GM19025 (cell line): ENCODE results near the gene DAB1.

Source experiments
- ATAC-seq: cut with Tn5 transposase; IDR thresholded peaks from one replicate; pipeline ENCODE4 v1.9.1; 2021; ENCODE audit warnings: mild to moderate bottlenecking, low read depth, moderate library complexity; ENCODE audit not compliant: unreplicated experiment

The DAB1 gene

DNA sequence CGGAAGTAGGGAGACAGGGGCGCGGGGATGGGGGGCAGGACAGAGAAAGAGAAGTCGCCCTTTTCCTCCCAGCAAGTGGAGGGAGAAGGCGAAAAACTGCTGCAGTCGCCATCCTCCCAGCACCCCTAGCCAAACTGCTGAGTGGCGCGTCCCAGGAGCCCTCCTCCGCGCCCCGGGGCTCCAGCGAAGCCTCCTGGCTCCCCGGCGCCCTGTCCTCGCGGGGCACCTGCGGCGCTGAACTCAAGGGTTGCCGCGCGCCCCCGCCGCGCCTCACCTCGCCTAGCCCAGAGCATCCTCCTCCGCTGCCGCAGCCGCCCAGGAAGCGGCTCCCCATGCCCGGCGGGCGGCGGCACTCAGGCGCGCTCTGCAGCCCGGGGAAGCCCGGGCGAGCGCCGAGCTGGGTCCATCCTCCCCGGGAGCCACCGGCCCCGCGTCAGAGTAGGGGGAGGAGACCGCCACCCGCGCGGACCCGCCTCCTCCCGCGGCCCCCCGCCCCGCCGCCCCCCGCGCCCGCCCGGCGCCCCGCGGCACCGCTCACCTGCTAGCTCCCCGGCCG is at the start of gene DAB1:
DAB1 (minus strand) TSS at position 405 of the 556 bp plus-strand sequence. CDS start 133,030 bp downstream, outside the sequence.
- no peak for ATAC-seq

DNA sequence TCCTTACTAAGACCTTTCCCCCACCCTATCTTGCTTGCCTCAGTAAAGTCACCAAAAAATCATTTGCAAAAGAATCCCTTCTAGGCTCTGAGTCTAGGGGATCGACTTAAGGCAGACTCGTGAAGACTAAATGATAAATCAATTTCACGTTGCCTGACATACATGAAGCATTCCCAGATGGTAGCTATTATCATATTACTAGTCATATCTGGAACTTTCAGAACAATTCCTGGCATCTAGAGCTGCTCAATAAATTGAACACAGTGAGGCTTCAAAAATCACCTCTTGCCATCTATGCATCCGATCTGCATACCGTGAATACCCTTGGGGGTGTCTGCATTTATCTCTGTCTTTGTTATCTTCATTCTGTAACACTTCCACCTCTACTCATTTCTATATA is 49.6 kb upstream of the DAB1 start:
- ATAC-seq = no peak

DNA sequence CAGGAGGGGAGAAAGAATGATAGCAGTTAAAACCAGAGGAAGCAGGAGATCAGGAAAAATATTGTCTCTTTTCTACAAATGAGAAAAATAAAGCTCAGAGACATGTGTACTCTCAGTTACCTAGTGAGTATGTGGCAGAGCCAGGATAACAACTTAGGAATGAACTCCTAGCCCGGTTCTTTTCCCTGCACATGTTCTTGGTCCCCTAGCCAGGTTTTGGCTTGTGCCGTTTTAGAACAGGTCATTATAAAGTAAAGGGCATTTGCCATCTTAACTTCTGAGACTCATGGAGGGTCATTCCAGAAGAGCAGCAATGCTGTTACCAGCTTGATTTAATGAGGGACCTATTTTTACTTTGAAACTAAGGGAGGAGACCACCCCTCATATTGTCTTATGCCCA is 48.1 kb upstream of the DAB1 start:
- ATAC-seq = no peak

DNA sequence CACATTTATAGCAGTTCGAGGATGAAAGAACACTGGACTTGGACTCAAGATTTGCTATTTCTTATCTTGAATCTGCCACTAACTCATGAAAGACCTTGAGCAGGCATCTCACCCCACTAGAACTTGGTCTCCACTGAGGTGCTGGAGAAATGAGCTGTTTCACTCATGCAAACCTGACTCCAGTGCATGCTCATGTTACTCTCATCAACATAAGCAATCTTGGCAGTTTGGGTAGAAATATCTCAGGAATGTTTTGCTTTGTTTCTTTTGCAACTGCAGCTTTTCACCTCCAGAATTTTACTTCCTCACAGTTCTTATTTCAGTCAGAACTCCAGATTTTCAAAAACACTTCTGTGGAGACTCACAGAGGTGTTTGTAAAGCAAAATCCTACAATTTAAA is 46.2 kb upstream of the DAB1 start:
- no peak for ATAC-seq

DNA sequence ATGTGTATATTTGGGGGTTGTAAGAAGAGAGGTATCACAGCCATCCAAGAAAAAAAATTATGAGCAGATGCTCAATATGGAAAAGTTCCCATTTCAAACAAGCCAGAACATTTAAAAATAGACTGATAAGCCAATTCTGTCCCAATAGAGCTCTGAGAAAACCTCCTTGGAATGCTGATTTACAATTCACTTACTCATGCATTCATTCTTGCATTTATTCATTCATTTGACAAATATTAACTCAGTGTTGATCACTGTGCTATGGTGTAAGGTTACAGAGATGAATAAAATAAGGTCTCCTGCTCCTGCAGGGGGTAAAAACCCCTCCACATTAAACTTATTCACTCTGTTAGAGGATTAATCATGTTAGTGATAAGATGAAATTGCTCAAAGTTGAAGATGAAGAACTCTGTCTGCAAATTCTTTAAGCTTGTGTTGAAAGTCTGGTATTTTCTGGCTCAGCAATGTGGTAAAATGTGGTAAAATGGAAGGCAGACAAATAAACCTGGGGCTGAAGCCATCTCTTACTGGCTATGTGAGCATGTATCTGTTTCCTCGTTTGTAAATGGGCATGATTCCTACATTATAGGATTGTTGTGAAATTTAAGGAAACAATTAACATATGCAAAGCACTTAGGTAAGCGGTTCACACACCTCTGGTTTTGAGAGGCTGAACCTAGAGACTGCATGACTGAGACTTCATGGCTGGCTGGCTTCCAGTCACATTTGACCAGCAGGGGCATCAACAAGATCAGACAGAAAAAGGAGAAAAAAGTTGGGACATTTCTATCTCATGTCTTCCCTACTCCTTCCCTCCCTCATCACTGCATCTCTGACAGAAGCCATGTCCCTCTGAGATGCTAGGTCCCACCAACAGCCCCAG is 45.0 kb upstream of the DAB1 start:
- no peak for ATAC-seq

DNA sequence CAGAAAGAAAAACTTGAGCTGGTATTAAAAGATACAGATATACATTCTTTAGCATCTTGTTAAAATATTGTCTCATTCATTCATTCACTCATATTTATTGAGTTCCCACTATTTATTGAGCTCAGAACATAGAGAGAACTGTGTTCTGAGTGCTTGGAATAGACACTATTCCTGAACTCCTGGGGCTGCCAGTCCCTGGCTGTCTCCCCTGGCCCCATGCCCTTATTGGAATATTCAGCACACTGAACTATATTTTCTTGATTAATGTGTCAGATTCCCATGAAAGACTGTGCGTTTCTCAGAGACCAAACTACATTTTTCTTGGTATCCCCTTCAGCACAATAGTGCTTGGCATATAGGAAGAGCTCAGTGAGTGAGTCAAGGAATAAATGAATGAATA is 44.0 kb upstream of the DAB1 start:
- ATAC-seq = no peak

DNA sequence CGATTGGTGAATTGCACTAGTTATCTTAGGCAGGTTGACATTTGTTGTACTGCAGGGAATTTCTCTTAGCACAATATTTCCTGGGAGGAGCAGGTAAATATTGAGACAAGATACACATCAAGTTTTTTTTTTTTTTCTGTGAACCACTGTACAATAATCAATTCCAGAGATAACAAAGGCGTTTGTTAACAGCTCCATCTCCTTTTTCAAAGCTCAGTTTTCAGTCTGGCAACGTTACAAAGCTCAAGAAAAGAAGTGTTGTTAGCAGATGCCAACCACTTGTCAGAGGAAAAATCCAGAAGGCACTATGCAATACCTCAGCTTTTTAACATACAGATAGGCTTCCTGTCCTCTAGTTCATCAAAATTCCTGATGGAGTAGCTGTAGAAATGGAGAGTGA is 40.9 kb upstream of the DAB1 start:
- no peak for ATAC-seq

DNA sequence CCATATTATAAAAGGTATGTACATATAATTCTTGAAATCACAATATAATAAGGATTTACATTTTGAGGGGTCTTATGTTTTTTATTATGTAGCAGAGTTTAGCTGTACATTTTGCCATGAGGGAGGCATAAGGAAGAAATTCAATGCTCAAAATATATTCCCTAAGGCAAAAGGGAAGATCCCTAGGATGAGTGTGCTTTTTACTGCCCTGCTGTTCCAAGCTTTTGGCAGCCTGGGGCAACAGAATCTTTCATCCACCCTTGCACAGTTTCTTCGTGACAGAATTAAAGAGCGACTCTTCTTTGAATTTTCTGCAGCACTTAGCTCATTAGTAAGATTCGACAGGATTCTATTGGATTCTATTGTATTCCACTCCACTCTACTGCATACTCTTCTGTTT is 39.5 kb upstream of the DAB1 start:
- ATAC-seq = no peak

DNA sequence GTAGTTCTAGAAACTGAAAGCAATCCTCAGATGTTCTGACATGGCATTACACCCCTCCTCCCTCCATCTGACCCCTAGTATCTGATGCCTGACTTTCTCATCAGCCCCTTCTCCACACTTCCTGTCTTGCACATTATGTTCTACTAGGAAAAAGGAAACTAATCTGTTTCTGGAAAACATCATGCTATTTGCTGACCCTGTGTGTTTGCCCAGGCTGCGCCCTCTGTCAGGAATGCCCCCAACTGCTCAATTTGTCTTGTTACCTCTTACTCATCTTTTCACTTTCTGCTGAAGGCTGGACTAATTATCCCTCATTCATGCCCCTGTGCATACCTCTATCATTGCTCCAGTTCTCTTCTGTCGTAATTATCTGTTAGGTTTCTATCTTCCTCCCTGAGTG is 37.5 kb upstream of the DAB1 start:
- no peak for ATAC-seq

DNA sequence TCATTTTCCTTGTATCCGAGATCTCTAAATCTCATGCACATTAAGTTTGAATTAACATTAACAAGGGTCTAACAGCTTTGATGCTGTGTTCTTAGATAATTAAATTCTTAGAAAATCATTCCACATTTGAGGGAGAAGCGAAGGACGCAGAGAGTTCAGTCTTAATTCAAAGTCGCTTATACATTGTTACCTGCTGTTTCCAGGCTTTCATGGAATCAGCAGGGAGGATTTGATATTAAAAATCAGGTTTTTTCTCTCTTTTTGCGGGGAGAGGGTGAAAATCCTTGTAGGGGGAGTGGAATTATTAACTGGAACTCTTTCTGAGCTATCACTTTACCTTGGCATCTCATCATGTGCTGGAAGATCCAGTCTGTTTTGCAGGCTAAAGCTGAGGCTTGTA is 27.7 kb upstream of the DAB1 start:
- ATAC-seq = no peak

DNA sequence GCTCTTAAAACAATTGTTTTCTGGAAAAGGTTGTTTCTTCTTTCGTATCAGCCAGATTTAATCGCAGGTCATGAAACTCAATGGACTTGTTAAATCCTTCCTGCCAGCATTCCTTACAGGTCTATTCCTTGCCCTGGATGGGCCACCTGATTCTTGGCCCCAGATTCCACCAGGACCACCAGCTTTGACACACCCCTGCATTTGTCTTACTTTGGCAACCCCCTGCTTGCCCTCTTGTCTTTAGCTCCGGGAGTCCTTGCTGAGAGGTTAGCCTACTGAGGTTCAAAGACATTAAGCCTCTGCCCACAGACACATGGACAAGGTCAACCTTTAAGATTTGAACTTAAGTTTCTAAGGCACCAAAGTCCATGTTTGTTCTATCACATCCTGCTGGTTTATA is 27.1 kb upstream of the DAB1 start:
- no peak for ATAC-seq

DNA sequence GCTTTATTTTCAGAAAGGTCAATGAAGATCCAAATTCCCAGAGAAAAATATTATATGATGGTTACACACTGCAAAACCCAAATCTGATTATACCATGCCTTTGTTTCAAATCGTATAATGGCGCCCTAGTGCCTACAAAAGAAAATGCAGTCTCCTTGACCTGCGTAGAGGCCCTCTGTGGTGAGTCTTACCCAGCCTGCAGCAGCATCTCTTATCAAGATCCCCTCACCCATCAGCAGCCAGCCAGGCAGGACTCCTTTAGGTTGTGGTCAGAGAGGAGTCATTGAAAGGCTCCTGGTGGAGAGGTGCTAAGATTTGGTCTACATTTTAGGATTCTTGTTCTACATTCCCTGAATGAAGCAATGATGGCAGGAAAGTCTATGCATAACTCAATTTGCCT is 23.7 kb upstream of the DAB1 start:
- no peak for ATAC-seq

DNA sequence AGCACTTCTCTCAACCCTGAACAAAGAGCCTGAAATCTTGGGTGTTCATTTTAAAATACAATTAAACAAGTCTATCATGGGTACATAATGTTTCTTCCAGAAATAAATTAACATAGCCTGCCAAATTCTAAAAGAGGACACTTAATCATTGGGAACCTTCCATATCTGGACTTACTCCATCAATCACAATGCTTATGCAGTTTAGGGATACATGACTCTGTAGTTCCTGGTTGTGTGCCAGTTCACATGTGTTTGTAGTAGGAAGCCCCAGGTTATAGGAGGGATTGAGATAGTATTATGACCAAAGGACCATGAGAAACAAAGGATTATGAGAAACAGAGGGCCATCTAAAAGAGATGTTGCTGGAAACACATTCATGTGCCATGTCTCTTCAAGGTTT is 19.1 kb upstream of the DAB1 start:
- ATAC-seq = no peak

DNA sequence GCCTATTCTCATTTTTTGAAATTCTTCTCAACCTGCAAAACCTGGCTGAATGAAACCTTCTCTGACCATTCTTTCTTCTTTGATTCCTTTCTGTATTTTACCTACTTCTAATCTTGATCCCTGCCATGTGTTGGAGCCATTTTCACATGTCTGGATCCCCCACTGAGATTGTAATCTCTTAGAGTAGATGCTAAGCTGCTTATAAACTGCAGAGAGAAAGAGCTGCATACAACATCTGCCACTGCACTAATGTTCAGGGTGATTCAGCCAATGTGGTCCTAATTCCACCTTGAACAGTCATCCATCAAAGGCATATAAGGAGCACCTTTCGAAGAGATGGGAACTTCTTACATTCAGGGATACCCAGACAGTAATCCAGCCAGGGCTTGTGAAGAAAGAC is 16.2 kb upstream of the DAB1 start:
- ATAC-seq = no peak

DNA sequence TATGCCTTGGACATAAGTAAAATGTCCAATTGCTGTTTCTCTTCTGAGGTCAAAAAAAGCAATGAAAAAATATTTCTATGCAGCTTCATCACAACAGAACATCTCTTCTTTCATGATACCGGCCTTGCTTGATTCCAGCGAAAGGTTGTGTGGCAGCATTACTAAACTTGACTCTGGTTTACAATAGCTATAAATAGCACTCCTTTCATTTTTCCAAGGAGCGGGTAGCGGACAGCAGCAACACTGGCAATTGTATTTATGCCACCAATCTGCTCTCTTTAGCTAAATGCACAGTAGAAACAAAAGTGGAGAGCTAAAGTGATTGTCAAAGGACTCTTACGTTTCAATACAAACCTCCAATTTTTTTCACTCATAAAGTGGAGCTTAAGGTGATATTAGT is 7.5 kb upstream of the DAB1 start:
- ATAC-seq = no peak

DNA sequence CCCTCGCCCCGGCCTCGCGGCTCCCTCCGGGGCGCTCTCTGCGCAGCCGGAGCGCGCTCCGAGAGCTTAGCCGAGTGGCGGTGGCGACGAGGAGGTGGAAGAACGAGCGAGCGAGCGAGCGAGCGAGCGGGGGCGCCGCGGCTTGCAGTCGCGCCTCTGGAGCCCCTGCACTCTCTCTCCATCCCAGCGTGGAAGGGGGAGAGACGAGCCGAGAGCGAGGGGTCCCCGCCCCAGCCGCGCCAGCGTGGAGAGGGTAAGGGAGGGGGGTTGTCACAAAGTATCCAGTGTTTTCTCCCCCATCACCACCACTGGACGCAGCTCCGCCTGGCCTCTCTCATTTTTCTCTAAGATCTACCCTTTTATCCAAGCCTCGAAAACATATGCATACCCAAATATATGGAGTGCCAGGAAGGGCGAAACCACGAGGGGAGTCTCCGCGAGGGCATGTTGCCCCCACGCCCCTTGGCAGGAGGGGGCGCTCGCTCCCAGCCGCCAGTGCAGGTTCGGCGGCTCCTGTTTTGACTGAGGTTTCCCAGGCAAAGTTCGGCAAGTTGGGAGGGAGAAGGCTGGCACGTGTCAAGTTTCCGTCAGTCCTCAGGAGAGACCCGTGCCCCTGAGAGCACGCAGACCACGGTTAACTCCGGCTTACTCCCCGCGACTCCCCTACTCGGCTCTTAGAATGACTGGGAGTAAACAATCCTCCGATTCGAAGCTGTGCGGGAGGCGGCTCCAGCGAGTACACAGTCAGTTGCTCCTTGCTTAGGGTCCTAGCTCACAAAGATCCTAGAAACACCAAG is 569 bp upstream of the DAB1 start:
- ATAC-seq = no peak

DNA sequence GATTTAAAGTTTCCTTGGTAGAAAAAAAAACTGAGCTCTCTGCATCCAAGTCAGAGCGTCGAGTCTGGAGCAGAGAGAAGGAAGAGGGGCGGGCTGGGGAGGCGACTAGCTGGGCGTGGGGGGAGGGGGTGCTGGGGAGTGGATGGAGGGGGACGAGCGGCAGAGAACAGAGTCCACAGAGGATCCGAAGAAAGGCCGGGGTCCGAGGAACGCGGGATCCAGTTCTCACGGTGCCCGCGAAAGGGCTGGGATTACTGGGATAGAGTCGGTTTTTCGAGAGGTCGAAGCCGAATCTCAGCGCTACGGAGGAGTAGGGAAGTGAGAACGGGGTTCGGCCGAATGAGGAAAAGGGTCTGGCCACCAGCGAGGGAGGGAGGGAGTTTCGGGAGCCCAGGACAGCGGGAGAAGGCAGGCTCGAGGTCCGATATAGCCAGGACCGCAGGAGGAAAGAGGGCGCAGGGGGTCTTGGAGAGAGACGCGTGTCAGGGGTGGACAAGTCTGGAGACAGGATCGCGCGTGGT is 665 bp downstream of the DAB1 start:
- no peak for ATAC-seq

DNA sequence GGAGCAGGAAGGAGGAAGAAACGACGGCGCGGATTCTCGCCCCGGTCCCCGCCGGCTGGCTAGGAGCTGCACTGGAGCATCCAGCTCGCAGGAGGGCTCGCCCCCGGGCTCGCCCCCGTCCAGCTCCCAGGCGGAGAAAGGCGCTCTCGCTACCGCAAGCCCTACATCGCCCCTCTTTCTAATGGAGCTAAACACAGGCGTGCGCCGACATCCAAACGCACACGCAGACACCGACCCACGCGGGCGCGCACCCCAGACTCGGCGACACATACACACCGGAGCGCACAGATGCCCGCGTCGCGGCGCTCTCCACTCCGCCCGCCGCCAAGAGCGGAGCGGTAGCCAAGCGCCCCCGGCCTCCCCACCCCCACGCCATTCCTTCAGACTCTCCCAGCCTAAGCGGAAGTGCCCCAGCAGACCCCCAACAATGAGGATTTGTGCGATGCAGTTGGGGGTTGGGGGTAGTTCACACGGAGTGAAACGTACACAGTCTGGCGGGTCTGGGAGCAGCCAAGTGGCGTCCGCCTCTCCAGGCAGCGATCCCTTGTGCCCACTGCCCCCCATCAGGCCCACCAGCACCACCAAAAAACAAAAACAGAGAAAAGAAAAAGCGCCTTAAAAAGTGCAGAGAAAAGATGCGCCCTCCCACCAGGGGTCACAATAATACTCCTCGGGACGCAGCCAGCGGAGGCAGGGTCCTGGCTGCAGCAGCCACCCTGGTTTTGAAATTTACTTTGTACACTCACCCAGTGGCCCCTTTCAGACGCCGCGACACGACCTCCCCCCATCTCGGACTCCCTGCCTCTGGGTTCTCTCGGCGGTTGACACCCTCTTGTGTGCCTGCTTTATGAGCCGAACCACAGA is 1.4 kb downstream of the DAB1 start:
- ATAC-seq = no peak

DNA sequence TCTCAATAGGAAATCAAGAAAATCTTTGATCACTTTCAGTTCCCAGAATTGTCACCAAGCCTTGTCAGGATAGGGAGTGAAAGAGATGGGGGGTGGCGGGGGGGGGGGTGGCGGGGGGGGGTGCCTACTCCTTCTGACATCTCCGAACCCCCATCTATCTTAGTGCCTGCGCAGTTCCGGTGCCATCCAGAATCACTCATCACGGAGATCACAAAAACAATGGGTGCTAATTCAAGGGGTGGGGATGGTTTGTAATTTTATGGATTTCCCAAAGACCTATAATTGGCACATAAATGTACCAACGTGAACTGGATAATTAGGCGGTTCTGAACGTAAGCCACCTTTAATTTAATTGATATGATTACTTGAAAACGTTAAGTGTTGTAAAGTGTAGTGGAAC is 2.1 kb downstream of the DAB1 start:
- no peak for ATAC-seq

DNA sequence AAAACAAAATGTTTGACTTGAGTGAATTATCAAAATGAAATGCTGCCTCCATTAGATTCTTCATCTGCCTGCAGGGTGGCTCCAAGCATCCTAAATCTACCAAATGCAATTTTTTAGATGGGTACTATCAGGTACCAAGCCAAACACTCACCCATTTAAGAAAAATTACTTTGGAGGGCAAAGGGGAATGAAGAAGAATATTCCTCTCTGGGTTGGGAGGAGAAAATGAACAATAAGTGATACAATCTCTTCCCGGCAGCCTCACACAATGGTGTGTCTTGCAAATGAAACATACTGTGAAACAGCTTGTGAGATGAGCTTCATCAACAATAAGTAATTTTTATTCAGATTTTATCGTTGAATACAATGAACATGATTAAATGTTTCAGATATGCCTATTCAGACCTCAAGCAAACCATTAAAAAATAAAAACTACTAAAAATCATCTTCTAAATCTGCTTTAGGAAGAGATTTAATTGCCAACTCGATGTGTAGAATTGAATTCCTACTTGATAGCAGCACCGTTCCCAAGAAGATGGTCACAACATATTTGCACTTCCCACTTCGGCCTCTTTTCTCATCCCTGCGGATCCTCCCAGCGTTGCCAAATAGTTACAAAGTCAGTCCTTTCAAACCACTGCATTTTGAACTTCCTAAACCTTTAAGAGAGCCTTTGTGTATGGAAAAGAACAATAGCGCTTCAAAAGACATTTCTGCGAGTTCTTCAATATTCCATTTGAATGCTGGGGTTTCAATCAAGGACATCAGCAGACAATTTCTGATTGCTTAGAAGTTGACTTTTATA is 2.7 kb downstream of the DAB1 start:
- no peak for ATAC-seq
